Right cardiac atrium (tissue), 5 donors: ENCODE results near the gene PRPF40B. TPM values are rescaled to one million over a fixed set of nuclear protein-coding genes. Genes with fewer than 3 reads are reported as not detected.

Source experiments
- ATAC-seq, 2 donors: fragments of 200-7000 bp; cut with Tn5 transposase; one replicate each; pipeline versions ENCODE4 v1.8.0 to v1.9.1; 2020; ENCODE audit warnings: moderate library complexity in 2 of 2, mild to moderate bottlenecking in 1 of 2
- DNase-seq, 3 donors: peaks; one replicate each; pipeline ENCODE4 v3.0.0-alpha.2; 2020
- H3K27ac ChIP-seq: one replicate; pipeline ENCODE4 v1.5.1; 2013; ENCODE audit warnings: mild to moderate bottlenecking, low read length, control low read depth, moderate library complexity
- H3K27me3 ChIP-seq: one replicate; pipeline ENCODE4 v1.6.1; 2013; ENCODE audit not compliant: control insufficient read depth, insufficient read depth
- H3K4me1 ChIP-seq: one replicate; pipeline ENCODE4 v1.6.1; 2013; ENCODE audit warnings: low read length; ENCODE audit not compliant: control insufficient read depth, insufficient read depth
- H3K4me3 ChIP-seq: one replicate; pipeline ENCODE4 v1.5.1; 2013; ENCODE audit warnings: low read length, control low read depth
- H3K9me3 ChIP-seq: one replicate; pipeline ENCODE4 v1.6.1; 2013; ENCODE audit warnings: low read length; ENCODE audit not compliant: control insufficient read depth
- WGBS: extraction: QIAGEN DNeasy Blood & Tissue Kit; methylation state at CpG from one replicate; pipeline ENCODE4 v1.1.7; 2013; 5-methylcytosine and 5-hydroxymethylcytosine counted together
- intact Hi-C, 4 donors: fragments of 100-400 bp; cut with DNase I; formaldehyde crosslinking; loops; one replicate each; pipeline versions ENCODE4 v1.11.0 to v1.14.0; 2022 to 2023
- polyA plus RNA-seq: library from polyadenylated mRNA; stranded (reverse); fragments of 200-250 nt; gene quantifications from one replicate; pipeline ENCODE4 v1.2.3, GENCODE V29; 2013
- total RNA-seq, 4 donors: library from RNA; stranded (reverse); fragmentation: NEBNext Ultra II Directional; extraction: Animal tissue kit (Norgen Biotek cat#: 25700); gene quantifications; one replicate each; pipeline ENCODE4 v1.2.1, GENCODE V29; 2021
- donor health status: healthy with polysubstance abuse.
- donor health status: DM: no; HTN: yes; CAD: no.
- donor health status: DM: no; HTN: no; CAD: no.
- donor health status: DM: no; HTN: yes; CAD: no; lungs with severe emphysema.
- donor health status: DM: yes; HTN: yes; CAD: no.

Gene PRPF40B
- total and polyA plus RNA-seq, 5 donors = 15.9 to 26.7 (median 19.9) TPM

DNA sequence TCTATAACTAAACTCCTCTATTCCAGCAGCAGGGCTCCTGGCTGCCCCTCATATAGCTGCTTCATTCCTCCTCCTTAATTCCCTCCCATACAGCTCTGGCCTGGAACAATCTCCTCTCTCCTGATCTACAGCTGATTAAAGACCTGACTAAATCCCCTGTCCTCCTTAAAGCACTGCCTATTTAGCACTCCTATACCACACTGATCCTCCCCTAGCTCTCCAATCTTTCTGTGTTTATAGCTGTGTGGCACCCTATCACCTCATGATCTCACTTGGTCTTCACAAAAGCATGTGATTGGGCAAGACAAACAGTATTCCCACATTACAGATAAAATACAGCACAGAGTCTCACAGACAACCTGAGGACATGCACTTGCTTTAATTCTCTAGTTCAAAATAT, 66.4 kb downstream of the PRPF40B start:
- Histone ChIP-seq H3K27ac (no peak overlapping the region), H3K4me1 (peaks cover 3% of the 10 kb centered on the region), H3K9me3 (no peaks in the 10 kb centered on the region), H3K4me3 (no peak overlapping the region), H3K27me3 (no peaks in the 10 kb centered on the region)
- intact Hi-C loops = no loop called here
- ATAC-seq (no peak), DNase-seq (no peak)

DNA sequence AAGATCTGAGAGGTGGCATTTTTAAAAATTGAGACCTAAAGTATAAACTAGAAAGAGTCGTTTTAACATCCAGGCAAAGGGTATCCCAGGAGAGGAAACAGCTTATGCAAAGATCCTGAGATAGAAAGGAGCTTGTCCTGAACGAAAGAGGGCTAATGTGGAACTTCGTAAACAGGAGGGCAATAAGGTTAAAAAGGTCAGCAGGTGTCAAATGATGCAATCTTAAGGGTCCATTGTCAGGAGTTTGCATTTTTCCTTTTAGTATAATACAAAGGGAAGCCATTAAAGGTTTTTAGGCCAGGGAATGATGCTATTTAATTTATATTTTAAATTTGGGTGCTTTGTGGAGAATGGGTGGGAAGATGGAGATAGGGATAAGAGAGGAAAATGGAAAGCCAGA, 69.5 kb downstream of the PRPF40B start:
- WGBS = 62% methylated on average over 3 of the region's 3 CpGs
- Histone ChIP-seq H3K27ac (no peak overlapping the region), H3K27me3 (no peaks in the 10 kb centered on the region), H3K4me1 (peaks cover 5% of the 10 kb centered on the region), H3K9me3 (no peaks in the 10 kb centered on the region), H3K4me3 (no peak overlapping the region)
- no peak for DNase-seq
- no peak for ATAC-seq
- intact Hi-C loops = no loop called here

DNA sequence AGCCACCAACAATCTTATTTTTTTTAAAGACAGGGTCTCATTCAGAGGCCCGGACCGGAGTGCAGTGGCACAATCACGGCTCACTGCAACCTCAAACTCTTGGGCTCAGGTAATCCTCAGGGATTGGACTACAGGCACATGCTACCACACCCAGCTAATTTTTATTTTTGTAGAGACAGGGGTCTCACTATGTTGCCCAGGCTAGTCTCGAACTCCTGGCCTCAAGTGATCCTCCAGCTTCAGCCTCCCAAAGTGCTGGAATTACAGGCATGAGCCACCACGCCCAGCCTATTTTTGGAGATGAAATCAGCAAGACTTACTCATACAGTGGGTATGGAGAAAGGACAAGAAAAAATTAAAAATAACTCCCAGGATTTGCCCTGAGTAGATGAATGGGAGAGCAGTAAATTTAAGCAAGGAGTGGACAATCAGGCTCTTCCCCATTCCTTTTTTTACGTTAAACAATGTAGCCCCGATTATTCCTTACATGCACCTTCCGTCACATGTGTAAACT, 70.6 kb downstream of the PRPF40B start:
- DNase-seq (no peak), ATAC-seq (no peak)
- no peak overlapping the region for H3K4me3 ChIP-seq
- H3K9me3 ChIP-seq = no peaks in the 10 kb centered on the region
- intact Hi-C loops = no loop called here
- no peaks in the 10 kb centered on the region for H3K27me3 ChIP-seq
- 91% methylated on average over 8 of the region's 8 CpGs for WGBS
- peaks cover 10% of the 10 kb centered on the region for H3K4me1 ChIP-seq
- H3K27ac ChIP-seq = no peak overlapping the region

Other genes with a start within 250 kb of the PRPF40B start
- gene KCNH3, start 84.5 kb upstream of the PRPF40B start, total RNA-seq = 1 to 10 TPM in 3 of 4 donors, under 1 TPM in 1; 0.75 to 4.4 (median 1.2) TPM
- gene KCNH3, start 84.5 kb upstream of the PRPF40B start, polyA plus RNA-seq = 1.6 TPM
- 100 to 1,000 TPM in 1 of 4 donors, 10 to 100 TPM in 3; 81.7 to 115 (median 87.0) TPM for gene MCRS1, start 55.4 kb upstream of the PRPF40B start, total RNA-seq
- gene MCRS1, start 55.4 kb upstream of the PRPF40B start, polyA plus RNA-seq = 72.3 TPM
- under 1 TPM; 0.17 to 0.74 (median 0.43) TPM for gene FAM186B, start 17.9 kb upstream of the PRPF40B start, total RNA-seq
- 0.16 TPM for gene FAM186B, start 17.9 kb upstream of the PRPF40B start, polyA plus RNA-seq
- 10 to 100 TPM; 11.7 to 19.0 (median 11.9) TPM for gene FMNL3, start 83.8 kb downstream of the PRPF40B start, total RNA-seq
- gene FMNL3, start 83.8 kb downstream of the PRPF40B start, polyA plus RNA-seq = 7.0 TPM
- gene TMBIM6, start 118.0 kb downstream of the PRPF40B start, total RNA-seq = 100 to 1,000 TPM; 216 to 254 (median 247) TPM
- gene TMBIM6, start 118.0 kb downstream of the PRPF40B start, polyA plus RNA-seq = 159 TPM
- 10 to 100 TPM; 20.3 to 23.2 (median 21.1) TPM for gene NCKAP5L, start 204.9 kb downstream of the PRPF40B start, total RNA-seq
- 18.1 TPM for gene NCKAP5L, start 204.9 kb downstream of the PRPF40B start, polyA plus RNA-seq
- 1 to 10 TPM; 2.9 to 3.6 (median 3.2) TPM for gene BCDIN3D, start 219.5 kb downstream of the PRPF40B start, total RNA-seq
- gene BCDIN3D, start 219.5 kb downstream of the PRPF40B start, polyA plus RNA-seq = 2.2 TPM